GM12878 (cell line): ENCODE measurements around the gene SLC17A7. TPM values are rescaled to one million over a fixed set of nuclear protein-coding genes. Genes with fewer than 3 reads are reported as not detected.

Experiments
- ATAC-seq: fragments of 200-7000 bp; cut with Tn5 transposase; 3 replicates; pipeline ENCODE4 v1.9.1; 2020; ENCODE audit warnings: mild to moderate bottlenecking, moderate library complexity
- BruUV-seq: library from RNA; stranded (reverse); fragments of 400-500 nt; replicated peaks from 2 replicates; lab custom pipeline; 2021; lab: Mats Ljungman, UMichigan
- CTCF ChIA-PET: fragments of 300-600 bp; sonication (Branson Sonifier 250); formaldehyde crosslinking; extraction: SDS; loops from one replicate; lab custom pipeline; 2021; ENCODE audit warnings: inconsistent platforms; lab: Yijun Ruan, JAX
- POLR2A ChIA-PET: fragments of 350-600 bp; formaldehyde crosslinking; extraction: SDS; loops from one replicate; lab custom pipeline; 2021; ENCODE audit warnings: inconsistent platforms; lab: Charles Lee
- RAD21 ChIA-PET: fragments of 300-600 bp; sonication (Branson Sonifier 250); formaldehyde crosslinking; loops from one replicate; lab custom pipeline; 2023; ENCODE audit warnings: antibody characterized with exemption; ENCODE audit not compliant: unreplicated experiment; lab: Charles Lee
- SMC1A ChIA-PET: fragments of 300-600 bp; sonication (Branson Sonifier 250); formaldehyde crosslinking; loops from one replicate; lab custom pipeline; 2023; ENCODE audit not compliant: unreplicated experiment, uncharacterized antibody; lab: Charles Lee
- DNase-seq: peaks from one replicate; pipeline ENCODE4 v3.0.0-alpha.2; 2011; ENCODE audit warnings: low read depth, low spot score
- FAIRE-seq: peaks from 3 replicates; lab custom pipeline; 2011; peaks lifted over from hg19 to GRCh38; lab: Jason Lieb, UNC
- H2AFZ ChIP-seq: 2 replicates; pipeline ENCODE4 v1.6.0; 2011; ENCODE audit warnings: low read depth, low read length, control low read depth; ENCODE audit not compliant: control insufficient read depth
- H3K27ac ChIP-seq: 2 replicates; pipeline ENCODE4 v1.5.1; 2011; ENCODE audit warnings: control low read depth; ENCODE audit not compliant: control insufficient read depth, insufficient read depth
- H3K27me3 ChIP-seq, 2 experiments: replicated peaks in 1 of 2; 2 replicates each; pipeline versions ENCODE4 v1.6.0 to v1.6.1; 2011; ENCODE audit warnings: low read length in 1 of 2; ENCODE audit not compliant: control insufficient read depth in 2 of 2, insufficient read depth in 2 of 2
- H3K36me3 ChIP-seq, 2 experiments: 2 replicates each; pipeline ENCODE4 v1.5.1; 2011; ENCODE audit warnings: low read length in 1 of 2; ENCODE audit not compliant: control insufficient read depth in 2 of 2, insufficient read depth in 2 of 2
- H3K4me1 ChIP-seq: 2 replicates; pipeline ENCODE4 v1.6.1; 2011; ENCODE audit warnings: mild to moderate bottlenecking, low read length, moderate library complexity, mixed read lengths; ENCODE audit not compliant: control insufficient read depth, insufficient read depth
- H3K4me2 ChIP-seq: 2 replicates; pipeline ENCODE4 v1.6.0; 2011; ENCODE audit warnings: control low read depth; ENCODE audit not compliant: control insufficient read depth, insufficient read depth
- H3K4me3 ChIP-seq: fragments of 200-600 bp; sonication (generic); 2 replicates; pipeline ENCODE4 v1.5.1; 2016
- H3K79me2 ChIP-seq: 2 replicates; pipeline ENCODE4 v1.6.0; 2011; ENCODE audit warnings: low read length; ENCODE audit not compliant: control insufficient read depth, insufficient read depth
- H3K9ac ChIP-seq: 2 replicates; pipeline ENCODE4 v1.8.0; 2011; ENCODE audit warnings: low read length, control low read depth, mixed read lengths; ENCODE audit not compliant: control insufficient read depth, insufficient read depth
- H3K9me3 ChIP-seq: replicated peaks from 3 replicates; pipeline ENCODE4 v1.5.1; 2011; ENCODE audit warnings: mild to moderate bottlenecking, low read length; ENCODE audit not compliant: control insufficient read depth, insufficient read depth
- H4K20me1 ChIP-seq: 2 replicates; pipeline ENCODE4 v1.6.0; 2011; ENCODE audit not compliant: control insufficient read depth, insufficient read depth
- HCFC1 ChIP-seq: fragments of 150-350 bp; IDR thresholded peaks from 2 replicates; pipeline ENCODE4 v1.6.1; 2014; ENCODE audit warnings: low read length
- LARP7 ChIP-seq: fragments of 450-650 bp; IDR thresholded peaks from 2 replicates; pipeline ENCODE4 v1.6.1; 2017; ENCODE audit warnings: mild to moderate bottlenecking
- POLR2A ChIP-seq: IDR thresholded peaks from 2 replicates; pipeline ENCODE4 v1.6.1; 2011; ENCODE audit warnings: low read depth, mild to moderate bottlenecking, low read length
- POLR2AphosphoS5 ChIP-seq: IDR thresholded peaks from 2 replicates; pipeline ENCODE4 v1.6.1; 2011; ENCODE audit warnings: mild to moderate bottlenecking, low read length, inconsistent platforms
- SMAD5 ChIP-seq: IDR thresholded peaks from 2 replicates; pipeline ENCODE4 v1.6.1; 2016; ENCODE audit warnings: antibody characterized with exemption, low read depth
- SRF ChIP-seq, 2 experiments: IDR thresholded peaks; 2 replicates each; pipeline ENCODE4 v1.6.1; 2011; ENCODE audit warnings: low read depth in 2 of 2, low read length in 2 of 2, mild to moderate bottlenecking in 1 of 2, moderate library complexity in 1 of 2
- TAF1 ChIP-seq: IDR thresholded peaks from 2 replicates; pipeline ENCODE4 v1.6.1; 2011; ENCODE audit warnings: mild to moderate bottlenecking, low read depth, low read length, borderline replicate concordance
- ZBED1 ChIP-seq: IDR thresholded peaks from 2 replicates; pipeline ENCODE4 v1.6.1; 2016; ENCODE audit warnings: borderline replicate concordance
- WGBS: methylation state at CpG from one replicate; pipeline ENCODE4 v1.1.6; 2016; ENCODE audit warnings: low lambda C conversion rate; ENCODE audit not compliant: insufficient replicate concordance, insufficient coverage; ENCODE audit errors: missing lambda C conversion rate; 5-methylcytosine and 5-hydroxymethylcytosine counted together
- in situ Hi-C: fragments of 300-500 bp; cut with MboI; formaldehyde crosslinking; loops from 9 replicates; pipeline ENCODE4 v1.14.3; 2018; ENCODE audit warnings: mixed read lengths
- intact Hi-C: fragments of 100-400 bp; cut with micrococcal nuclease; formaldehyde crosslinking; loops from one replicate; pipeline ENCODE4 v1.14.2; 2022; ENCODE audit not compliant: unreplicated experiment
- polyA plus RNA-seq, 11 experiments: library from polyadenylated mRNA; depleted of rRNA in 4 of 11; unstranded in 6 of 11; stranded (reverse) in 5 of 11; fragments of >200 nt; fragmentation: Nextera tagmentation in 4 of 11; fragmentation: Illumina TruSeq in 1 of 11; extraction: Ambion mirVana in 4 of 11; extraction: Trizol in 1 of 11; gene quantifications; 1 replicate in 1 of 11; 2 replicates in 10 of 11; pipeline versions ENCODE4 v1.2.1 to v1.2.3, GENCODE V29; 2011 to 2016; ENCODE audit warnings: inconsistent platforms in 2 of 11, missing spikeins in 2 of 11, low read depth in 1 of 11
- total RNA-seq, 4 experiments: library from RNA; depleted of rRNA in 3 of 4; stranded (reverse); fragments of >200 nt in 3 of 4; fragmentation: Illumina TruSeq in 1 of 4; extraction: Trizol in 1 of 4; gene quantifications; 2 replicates each; pipeline versions ENCODE4 v1.2.1 to v1.2.3, GENCODE V29; 2013 to 2021

Gene SLC17A7
- total and polyA plus RNA-seq, 10 of the 15 experiments (the other 5 are each of a cell fraction or from before 2014, with no cell fraction given): 0.03 to 0.24 (median 0.06) TPM; not detected in 6

DNA sequence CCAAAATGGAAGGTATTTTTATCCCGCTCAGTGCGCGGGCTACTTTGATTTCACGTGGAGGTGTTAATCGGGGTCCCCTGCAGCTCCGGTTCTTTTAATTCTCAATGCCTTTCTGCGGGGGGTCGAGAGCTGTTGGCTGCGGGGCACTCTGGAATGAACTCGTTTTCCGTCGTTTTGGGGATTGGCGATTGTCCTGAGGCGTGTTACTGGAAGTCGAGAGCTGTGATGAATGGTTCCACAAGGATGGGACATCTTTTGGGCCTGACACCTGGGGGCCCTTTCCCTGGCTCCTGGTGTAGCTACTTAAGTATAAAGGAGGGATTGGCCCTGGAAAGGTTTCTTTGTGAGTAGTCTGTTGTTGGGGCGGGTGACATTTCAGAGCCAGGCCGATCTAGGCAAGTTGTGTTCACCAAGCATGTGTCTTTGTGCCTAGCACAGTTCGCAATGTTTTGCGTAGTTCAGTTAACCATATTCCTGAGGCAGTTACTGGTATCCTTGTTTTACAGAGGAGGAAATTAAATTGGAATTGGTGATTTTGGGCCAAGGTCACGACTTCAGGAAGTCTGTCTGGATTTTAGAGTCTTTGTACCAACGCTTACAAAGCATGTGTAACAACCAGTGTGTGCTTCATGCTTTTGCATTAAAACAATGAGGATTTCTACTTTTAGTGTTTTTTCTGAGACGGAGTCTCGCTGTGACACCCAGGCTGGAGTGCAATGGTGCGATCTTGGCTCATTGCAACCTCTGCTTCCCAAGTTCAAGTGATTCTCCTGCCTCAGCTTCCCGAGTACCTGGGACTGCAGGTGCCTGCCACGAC is 46.9 kb upstream of the SLC17A7 start:
- H3K79me2 ChIP-seq: peaks cover 41% of the 10 kb centered on the region
- in situ Hi-C loops: no loop called here
- ChIA-PET POLR2A (interaction anchor here (0.6 to 2.7 kb wide), 10 partner anchors 8 to 597 kb away, joined by 3 to 11 read pairs (median 4); partner anchors contain the start of genes ALDH16A1, GYS1, PIH1D1 and RPS11), CTCF (interaction anchor here (0.6 to 1.6 kb wide), 9 partner anchors 15 to 154 kb away, joined by 3 to 6 read pairs (median 4); partner anchors contain the start of genes ALDH16A1 and FLT3LG), SMC1A (interaction anchor here (0.6 to 1.0 kb wide), 3 partner anchors 9 to 484 kb away, joined by 3 to 4 read pairs (median 4); no protein-coding TSS in a partner anchor)
- H3K4me3 ChIP-seq: peak overlapping the region; percentile 97
- no peak overlapping the region for H2AFZ ChIP-seq
- DNase-seq: no peak
- peaks cover 16% of the 10 kb centered on the region for H3K4me1 ChIP-seq
- WGBS: under 1% methylated on average over 26 of the region's 26 CpGs
- TF ChIP-seq POLR2A (peak; percentile 33), POLR2AphosphoS5 (peak; percentile 16; the same call in 1 of the 2 replicates), SMAD5 (peak; percentile 33; the same call in 1 of the 2 replicates), SRF (IDR thresholded peaks at IDR 0.05; ENCODE audit: low read depth in 2 of 2, low read length in 2 of 2) (no peak), LARP7 (0 out of 2 replicates have a peak, but pooled peaks have one; percentile 54), TAF1 (no peak), HCFC1 (no peak), ZBED1 (peak; percentile 14; the same call in 1 of the 2 replicates)
- TF ChIP-seq, all 136 proteins: peak for 5
- FAIRE-seq (no peak), ATAC-seq (no peak)
- Histone ChIP-seq H4K20me1 (peaks cover 13% of the 10 kb centered on the region), H3K36me3 (peaks cover 26 to 39% of the 10 kb centered on the region in 2 experiments), H3K27me3 (no peaks in the 10 kb centered on the region), H3K9ac (peak overlapping the region; percentile 95), H3K4me2 (peak overlapping the region; percentile 91), H3K9me3 (no peaks in the 10 kb centered on the region; the same call in 2 of the 3 replicates), H3K27ac (peak overlapping the region; percentile 83)
- intact Hi-C loops: loop anchor here (5.0 kb wide), 1 partner anchor 384 kb away; no protein-coding TSS in a partner anchor
- no TSS peak for BruUV-seq
- RAD21 ChIA-PET: interaction anchor here (0.7 to 1.6 kb wide), 4 partner anchors 15 to 59 kb away, joined by 3 to 6 read pairs (median 4); partner anchors contain the start of gene FLT3LG
